Measurements from ENCODE around the gene AJM1.
"Not testable (repeated sequence)": the region's sequence is repeated elsewhere in the genome, so short reads cannot be mapped to it uniquely, and the experiment has no call there.

Gene AJM1

DNA sequence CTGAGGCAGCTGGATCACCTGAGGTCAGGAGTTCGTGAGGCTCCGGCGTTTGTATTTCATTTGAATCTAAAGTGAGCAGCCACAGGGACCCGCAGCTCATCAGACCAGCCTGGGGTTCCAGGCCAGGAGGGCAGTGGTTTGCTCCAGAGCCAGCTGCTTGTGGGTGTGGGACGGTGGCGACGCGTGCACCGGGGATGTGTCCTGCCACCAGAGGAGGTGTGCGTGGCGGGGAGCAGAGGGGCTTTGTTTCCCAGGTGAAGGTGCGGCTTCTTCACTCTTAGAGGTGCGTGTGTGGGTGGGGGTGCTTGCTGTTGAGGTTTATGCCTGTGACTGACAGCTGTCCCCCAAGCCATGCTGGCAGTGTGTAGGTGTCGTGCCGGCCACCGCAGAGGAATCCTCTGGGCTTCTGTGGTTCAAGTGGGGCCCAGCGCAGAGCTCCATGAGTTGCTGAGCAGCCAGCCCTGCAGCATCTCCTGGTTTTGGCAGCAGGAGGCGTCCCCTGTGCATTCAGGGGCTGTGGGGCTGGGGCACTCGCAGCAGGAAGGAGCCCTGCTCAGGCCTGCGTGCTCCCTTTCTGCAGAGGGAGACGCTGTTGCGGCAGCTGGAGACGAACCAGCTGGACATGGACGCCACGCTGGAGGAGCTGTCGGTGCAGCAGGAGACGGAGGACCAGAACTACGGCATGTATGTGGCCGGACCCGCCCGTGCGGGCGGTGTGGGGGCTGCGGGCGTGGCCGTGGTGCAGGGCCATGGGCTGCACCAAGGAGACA lies 6.9 kb upstream of the AJM1 start:
- H3K4me2 ChIP-seq: no peak overlapping the region
- H3K4me1 ChIP-seq (ENCODE audit: low read depth, poor library complexity, severe bottlenecking): no peaks in the 10 kb centered on the region
- no peaks in the 10 kb centered on the region for H4K20me1 ChIP-seq (ENCODE audit: insufficient read depth)
- H3K36me3 ChIP-seq (ENCODE audit: insufficient read depth): no peaks in the 10 kb centered on the region
- no peaks in the 10 kb centered on the region for H3K79me2 ChIP-seq (ENCODE audit: insufficient read depth, low read depth)
- H3K4me3 ChIP-seq (IDR thresholded peaks at IDR 0.05; ENCODE audit: insufficient read depth, low read depth, low read length): no peak overlapping the region
- H3K27ac ChIP-seq: no peak overlapping the region
- no peak overlapping the region for H2AFZ ChIP-seq (ENCODE audit: low read depth)
- TF ChIP-seq, protein P1, sequence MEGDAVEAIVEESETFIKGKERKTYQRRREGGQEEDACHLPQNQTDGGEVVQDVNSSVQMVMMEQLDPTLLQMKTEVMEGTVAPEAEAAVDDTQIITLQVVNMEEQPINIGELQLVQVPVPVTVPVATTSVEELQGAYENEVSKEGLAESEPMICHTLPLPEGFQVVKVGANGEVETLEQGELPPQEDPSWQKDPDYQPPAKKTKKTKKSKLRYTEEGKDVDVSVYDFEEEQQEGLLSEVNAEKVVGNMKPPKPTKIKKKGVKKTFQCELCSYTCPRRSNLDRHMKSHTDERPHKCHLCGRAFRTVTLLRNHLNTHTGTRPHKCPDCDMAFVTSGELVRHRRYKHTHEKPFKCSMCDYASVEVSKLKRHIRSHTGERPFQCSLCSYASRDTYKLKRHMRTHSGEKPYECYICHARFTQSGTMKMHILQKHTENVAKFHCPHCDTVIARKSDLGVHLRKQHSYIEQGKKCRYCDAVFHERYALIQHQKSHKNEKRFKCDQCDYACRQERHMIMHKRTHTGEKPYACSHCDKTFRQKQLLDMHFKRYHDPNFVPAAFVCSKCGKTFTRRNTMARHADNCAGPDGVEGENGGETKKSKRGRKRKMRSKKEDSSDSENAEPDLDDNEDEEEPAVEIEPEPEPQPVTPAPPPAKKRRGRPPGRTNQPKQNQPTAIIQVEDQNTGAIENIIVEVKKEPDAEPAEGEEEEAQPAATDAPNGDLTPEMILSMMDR (conservative IDR thresholded peaks at IDR 0.05; ENCODE audit: low read depth, low read length): no peak
- no peaks in the 10 kb centered on the region for H3K27me3 ChIP-seq (ENCODE audit: insufficient read depth, low read depth)
- H3K9ac ChIP-seq: no peak overlapping the region

DNA sequence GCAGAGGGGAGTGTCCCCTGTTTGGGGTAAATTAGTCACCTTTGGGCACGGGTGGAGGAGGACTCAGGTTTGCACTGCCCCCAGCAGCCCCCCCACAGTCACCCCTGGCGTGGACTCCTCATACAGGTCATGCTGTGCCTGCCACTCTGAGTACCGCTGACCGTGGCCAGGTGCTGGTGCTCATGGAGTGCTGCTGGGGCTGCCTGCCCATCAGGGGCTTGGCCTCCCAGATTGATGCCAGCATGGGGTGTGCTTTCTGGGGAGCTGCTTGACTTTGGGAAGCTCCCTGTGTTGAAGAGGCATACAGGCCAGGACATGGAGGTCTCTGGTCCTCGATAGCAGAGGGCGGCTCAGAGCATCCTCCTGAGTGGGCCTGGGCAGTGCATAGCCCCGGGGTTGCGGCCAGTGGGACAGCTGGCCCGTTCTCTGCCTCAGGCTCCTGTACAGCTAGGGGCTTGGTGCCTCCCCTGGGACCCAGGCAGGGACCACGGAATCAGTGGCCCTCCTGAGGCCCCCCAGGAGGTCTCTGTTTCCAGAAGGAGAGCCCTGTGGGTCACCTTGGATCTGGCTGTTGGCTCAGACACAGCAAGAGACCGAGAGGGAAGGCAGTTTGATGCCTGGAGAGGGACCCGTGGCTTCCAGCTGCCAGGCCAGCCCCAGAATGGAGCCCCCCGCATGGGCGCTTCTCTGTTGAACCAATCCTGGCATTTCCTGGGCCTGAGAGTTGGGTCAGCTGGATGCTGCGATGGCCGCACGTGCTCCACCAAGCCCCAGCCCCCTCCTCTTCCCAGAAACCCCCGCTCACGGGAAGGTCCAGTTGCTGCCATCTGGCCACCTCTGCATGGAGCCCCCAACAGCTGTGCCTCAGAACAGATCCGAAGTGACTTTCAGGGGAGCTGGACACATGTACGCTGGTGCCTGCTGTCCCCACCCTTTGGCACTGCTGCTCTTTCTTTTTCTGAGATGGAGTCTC lies 6.1 kb upstream of the AJM1 start:
- Histone ChIP-seq H2AFZ (ENCODE audit: low read depth) (no peak overlapping the region), H3K36me3 (ENCODE audit: insufficient read depth) (no peaks in the 10 kb centered on the region), H3K79me2 (ENCODE audit: insufficient read depth, low read depth) (no peaks in the 10 kb centered on the region), H3K4me2 (no peak overlapping the region), H3K27me3 (ENCODE audit: insufficient read depth, low read depth) (no peaks in the 10 kb centered on the region), H4K20me1 (ENCODE audit: insufficient read depth) (no peaks in the 10 kb centered on the region), H3K27ac (no peak overlapping the region), H3K4me3 (IDR thresholded peaks at IDR 0.05; ENCODE audit: insufficient read depth, low read depth, low read length) (no peak overlapping the region), H3K4me1 (ENCODE audit: low read depth, poor library complexity, severe bottlenecking) (peaks cover 8% of the 10 kb centered on the region), H3K9ac (no peak overlapping the region)
- TF ChIP-seq, protein P1 (conservative IDR thresholded peaks at IDR 0.05; ENCODE audit: low read depth, low read length): no peak

DNA sequence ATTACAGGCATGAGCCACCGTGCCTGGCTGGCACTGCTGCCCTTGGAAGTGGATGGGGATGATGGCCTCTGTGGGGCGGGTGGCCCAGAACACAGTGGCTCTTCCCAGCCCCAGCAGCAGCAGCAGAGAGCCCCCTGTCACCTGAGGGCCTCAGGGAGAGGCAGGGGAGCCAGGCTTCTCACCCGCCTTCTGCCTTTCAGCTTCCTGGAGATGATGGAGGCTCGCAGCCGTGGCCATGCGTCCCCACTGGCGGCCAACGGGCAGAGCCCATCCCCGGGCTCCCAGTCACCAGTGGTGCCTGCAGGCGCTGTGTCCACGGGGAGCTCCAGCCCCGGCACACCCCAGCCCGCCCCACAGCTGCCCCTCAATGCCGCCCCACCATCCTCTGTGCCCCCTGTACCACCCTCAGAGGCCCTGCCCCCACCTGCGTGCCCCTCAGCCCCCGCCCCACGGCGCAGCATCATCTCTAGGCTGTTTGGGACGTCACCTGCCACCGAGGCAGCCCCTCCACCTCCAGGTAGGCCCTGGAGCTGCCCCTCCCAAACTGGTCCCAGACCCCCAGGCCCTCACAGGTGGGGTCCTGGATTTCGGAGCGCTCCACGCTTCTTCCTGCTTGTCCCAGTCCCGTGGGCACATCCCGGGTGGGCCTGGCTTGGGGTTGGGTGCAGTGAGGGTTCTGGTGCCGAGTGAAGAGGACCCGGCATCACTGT lies 5.0 kb upstream of the AJM1 start:
- H3K27me3 ChIP-seq (ENCODE audit: insufficient read depth, low read depth): no peaks in the 10 kb centered on the region

DNA sequence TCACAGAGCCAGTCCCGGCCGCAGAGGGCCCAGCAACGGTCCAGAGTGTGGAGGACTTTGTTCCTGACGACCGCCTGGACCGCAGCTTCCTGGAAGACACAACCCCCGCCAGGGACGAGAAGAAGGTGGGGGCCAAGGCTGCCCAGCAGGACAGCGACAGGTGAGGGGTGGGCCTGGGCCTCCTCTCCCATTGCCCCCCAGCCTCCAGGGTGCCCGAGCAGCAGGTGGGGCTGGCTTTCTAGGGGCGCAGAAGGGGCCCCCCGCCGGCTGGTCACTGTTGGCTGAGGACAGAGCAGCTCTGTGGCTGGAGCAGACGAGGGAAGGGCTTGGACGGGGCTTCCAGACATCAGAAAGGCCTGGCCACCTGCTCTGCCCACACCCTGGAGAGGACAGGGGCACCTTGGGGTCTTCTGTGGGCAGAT lies 4.4 kb upstream of the AJM1 start:
- not testable (repeated sequence) for H3K4me3 ChIP-seq (IDR thresholded peaks at IDR 0.05; ENCODE audit: insufficient read depth, low read depth, low read length); H3K27ac ChIP-seq

More for the DNA sequence above, 5.0 kb upstream of the AJM1 start:
- H3K4me2 ChIP-seq: no peak overlapping the region
- H4K20me1 ChIP-seq (ENCODE audit: insufficient read depth): no peaks in the 10 kb centered on the region
- H3K4me1 ChIP-seq (ENCODE audit: low read depth, poor library complexity, severe bottlenecking): peaks cover 18% of the 10 kb centered on the region
- no peak overlapping the region for H3K4me3 ChIP-seq (IDR thresholded peaks at IDR 0.05; ENCODE audit: insufficient read depth, low read depth, low read length)
- no peaks in the 10 kb centered on the region for H3K79me2 ChIP-seq (ENCODE audit: insufficient read depth, low read depth)
- H3K27ac ChIP-seq: no peak overlapping the region
- H3K36me3 ChIP-seq (ENCODE audit: insufficient read depth): no peaks in the 10 kb centered on the region
- no peak overlapping the region for H2AFZ ChIP-seq (ENCODE audit: low read depth)
- TF ChIP-seq, protein P1 (conservative IDR thresholded peaks at IDR 0.05; ENCODE audit: low read depth, low read length): no peak
- H3K9ac ChIP-seq: no peak overlapping the region

More for the DNA sequence above, 4.4 kb upstream of the AJM1 start:
- not testable (repeated sequence) for H3K4me2 ChIP-seq; H2AFZ ChIP-seq (ENCODE audit: low read depth); H4K20me1 ChIP-seq (ENCODE audit: insufficient read depth); H3K27me3 ChIP-seq (ENCODE audit: insufficient read depth, low read depth); H3K79me2 ChIP-seq (ENCODE audit: insufficient read depth, low read depth); H3K9ac ChIP-seq; H3K36me3 ChIP-seq (ENCODE audit: insufficient read depth)
- H3K4me1 ChIP-seq (ENCODE audit: low read depth, poor library complexity, severe bottlenecking): peaks cover 18% of the 10 kb centered on the region

All from KMS-11 (cell line).